Measurements from ENCODE around the gene CIB1.

DNA sequence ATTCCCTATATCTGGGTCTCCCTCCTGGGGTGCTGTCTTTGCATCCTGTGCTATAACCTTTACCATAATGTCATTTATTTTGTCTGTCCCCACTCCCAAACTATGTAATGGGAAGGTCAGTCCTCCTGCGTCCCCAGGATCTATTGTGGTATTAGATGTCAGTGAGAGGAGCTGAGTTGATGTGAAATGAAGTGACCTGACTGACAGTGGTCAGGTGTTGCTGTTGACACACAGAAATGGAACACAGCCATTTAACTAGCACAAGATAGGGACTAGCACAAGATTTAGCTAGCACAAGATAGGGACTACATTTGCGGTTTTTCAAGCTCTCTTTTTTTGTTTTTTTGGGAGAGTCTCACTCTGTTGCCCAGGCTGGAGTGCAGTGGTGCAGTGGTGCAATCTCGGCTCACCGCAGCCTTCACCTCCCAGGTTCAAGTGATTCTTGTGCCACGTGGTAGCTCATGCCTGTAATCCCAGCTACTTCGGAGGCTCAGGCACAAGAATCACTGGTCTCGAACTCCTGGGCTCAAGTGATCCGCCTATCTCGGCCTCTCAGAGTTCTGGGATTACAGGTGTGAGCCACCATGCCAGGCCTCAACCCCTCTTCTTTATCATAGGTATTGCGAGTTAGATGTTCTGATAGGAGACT is 36.9 kb upstream of the CIB1 start:
- TF ChIP-seq, protein P1, sequence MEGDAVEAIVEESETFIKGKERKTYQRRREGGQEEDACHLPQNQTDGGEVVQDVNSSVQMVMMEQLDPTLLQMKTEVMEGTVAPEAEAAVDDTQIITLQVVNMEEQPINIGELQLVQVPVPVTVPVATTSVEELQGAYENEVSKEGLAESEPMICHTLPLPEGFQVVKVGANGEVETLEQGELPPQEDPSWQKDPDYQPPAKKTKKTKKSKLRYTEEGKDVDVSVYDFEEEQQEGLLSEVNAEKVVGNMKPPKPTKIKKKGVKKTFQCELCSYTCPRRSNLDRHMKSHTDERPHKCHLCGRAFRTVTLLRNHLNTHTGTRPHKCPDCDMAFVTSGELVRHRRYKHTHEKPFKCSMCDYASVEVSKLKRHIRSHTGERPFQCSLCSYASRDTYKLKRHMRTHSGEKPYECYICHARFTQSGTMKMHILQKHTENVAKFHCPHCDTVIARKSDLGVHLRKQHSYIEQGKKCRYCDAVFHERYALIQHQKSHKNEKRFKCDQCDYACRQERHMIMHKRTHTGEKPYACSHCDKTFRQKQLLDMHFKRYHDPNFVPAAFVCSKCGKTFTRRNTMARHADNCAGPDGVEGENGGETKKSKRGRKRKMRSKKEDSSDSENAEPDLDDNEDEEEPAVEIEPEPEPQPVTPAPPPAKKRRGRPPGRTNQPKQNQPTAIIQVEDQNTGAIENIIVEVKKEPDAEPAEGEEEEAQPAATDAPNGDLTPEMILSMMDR (IDR thresholded peaks at IDR 0.05): no peak
- TF ChIP-seq ZFX (IDR thresholded peaks at IDR 0.05; ENCODE audit: borderline replicate concordance): no peak
